Lower lobe of right lung (tissue), 2 donors: ENCODE results near the gene SMG1. TPM values are rescaled to one million over a fixed set of nuclear protein-coding genes. Genes with fewer than 3 reads are reported as not detected.
"Not testable (repeated sequence)": the region's sequence is repeated elsewhere in the genome, so short reads cannot be mapped to it uniquely, and the experiment has no call there.

Experiments
- ATAC-seq, 2 donors: fragments of 200-7000 bp; cut with Tn5 transposase; one replicate each; pipeline ENCODE4 v1.9.1; 2020 to 2022; ENCODE audit warnings: mild to moderate bottlenecking in 2 of 2, moderate library complexity in 2 of 2
- DNase-seq: peaks from one replicate; pipeline ENCODE4 v3.0.0-alpha.2; 2020
- H3K27ac ChIP-seq: fragments of 200-600 bp; one replicate; pipeline ENCODE4 v1.8.0; 2022
- H3K27me3 ChIP-seq: fragments of 200-600 bp; one replicate; pipeline ENCODE4 v1.8.0; 2022; ENCODE audit warnings: low read depth
- H3K36me3 ChIP-seq: fragments of 200-600 bp; one replicate; pipeline ENCODE4 v1.8.0; 2022; ENCODE audit warnings: mild to moderate bottlenecking
- H3K4me1 ChIP-seq: fragments of 200-600 bp; one replicate; pipeline ENCODE4 v1.8.0; 2022
- H3K4me3 ChIP-seq: fragments of 200-600 bp; one replicate; pipeline ENCODE4 v1.8.0; 2022; ENCODE audit warnings: mild to moderate bottlenecking
- H3K9me3 ChIP-seq: fragments of 200-600 bp; one replicate; pipeline ENCODE4 v1.8.0; 2022
- CTCF ChIP-seq: fragments of 200-600 bp; IDR thresholded peaks from one replicate; pipeline ENCODE4 v1.8.0; 2022; ENCODE audit warnings: antibody characterized with exemption, mild to moderate bottlenecking
- intact Hi-C: fragments of 100-400 bp; cut with DNase I; formaldehyde crosslinking; loops from one replicate; pipeline ENCODE4 v1.11.0; 2022
- total RNA-seq: library from RNA; stranded (reverse); fragmentation: NEBNext Ultra II Directional; extraction: Animal tissue kit (Norgen Biotek cat#: 25700); gene quantifications from one replicate; pipeline ENCODE4 v1.2.1, GENCODE V29; 2021
- donor health status: DM: no; HTN: yes; CAD: no; lungs with severe emphysema.

The SMG1 gene
- total RNA-seq, 1 donor from 2014 or later = 89.0 TPM

GRCh38 chr16:18759598-18760520 lies 166.3 kb downstream of the SMG1 start:
- H3K4me3 ChIP-seq, intact Hi-C loops, DNase-seq, H3K9me3 ChIP-seq, H3K27me3 ChIP-seq, H3K27ac ChIP-seq, H3K36me3 ChIP-seq, H3K4me1 ChIP-seq: not testable (repeated sequence)
- peak; percentile 92 to 95 for ATAC-seq
- TF ChIP-seq CTCF = peak; percentile 69

- H3K27me3 ChIP-seq, H3K36me3 ChIP-seq, DNase-seq, H3K4me3 ChIP-seq, H3K4me1 ChIP-seq, H3K27ac ChIP-seq, ATAC-seq, H3K9me3 ChIP-seq, intact Hi-C loops: not testable (repeated sequence)
Observed at GRCh38 chr16:18757960-18758660, 168.1 kb downstream of the SMG1 start.

GRCh38 chr16:18756639-18757038 lies 169.6 kb downstream of the SMG1 start:
- ATAC-seq, H3K4me3 ChIP-seq, intact Hi-C loops, DNase-seq, H3K4me1 ChIP-seq, H3K36me3 ChIP-seq, H3K9me3 ChIP-seq, H3K27me3 ChIP-seq, H3K27ac ChIP-seq: not testable (repeated sequence)

Other genes starting within 250 kb of the SMG1 start
- gene RPS15A, start 136.1 kb downstream of the SMG1 start, total RNA-seq = 1,084 TPM
- gene ARL6IP1, start 124.9 kb downstream of the SMG1 start, total RNA-seq = 130 TPM
- 3.3 TPM for gene TMC7, start 57.5 kb upstream of the SMG1 start, total RNA-seq
- gene COQ7, start 141.2 kb upstream of the SMG1 start, total RNA-seq = 17.3 TPM
- 60.7 TPM for gene ITPRIPL2, start 187.6 kb upstream of the SMG1 start, total RNA-seq
- gene SYT17, start 241.8 kb upstream of the SMG1 start, total RNA-seq = 11.8 TPM